Breast epithelium (tissue), 4 donors: ENCODE data around the gene SLC12A5. TPM values are rescaled to one million over a fixed set of nuclear protein-coding genes. Genes with fewer than 3 reads are reported as not detected.
A peak's percentile ranks its signal among the peaks of the same experiment; 100 is the strongest.

Experiments used
- DNase-seq, 2 donors: peaks; one replicate each; pipeline ENCODE4 v3.0.0-alpha.2; 2019; ENCODE audit warnings: low spot score in 2 of 2
- H3K27ac ChIP-seq, 2 donors: fragments of 200-600 bp; sonication (generic) in 1 of 2; one replicate each; pipeline ENCODE4 v1.5.1; 2016 to 2019; ENCODE audit warnings: mild to moderate bottlenecking in 1 of 2
- H3K27me3 ChIP-seq, 2 donors: fragments of 200-600 bp; sonication (generic) in 1 of 2; one replicate each; pipeline versions ENCODE4 v1.5.1 to v1.6.0; 2017 to 2019; ENCODE audit warnings: control low read depth in 1 of 2, mild to moderate bottlenecking in 1 of 2
- H3K36me3 ChIP-seq: fragments of 200-600 bp; one replicate; pipeline ENCODE4 v1.5.1; 2019
- H3K4me1 ChIP-seq, 2 donors: fragments of 200-600 bp; sonication (generic); one replicate each; pipeline ENCODE4 v1.5.1; 2016 to 2019; ENCODE audit warnings: control low read depth in 1 of 2
- H3K4me3 ChIP-seq, 3 donors: fragments of 200-600 bp; sonication (generic); 1 replicate in 2 of 3; 2 replicates in 1 of 3; pipeline ENCODE4 v1.5.1; 2016 to 2019; ENCODE audit warnings: mild to moderate bottlenecking in 3 of 3, moderate library complexity in 2 of 3
- H3K9me3 ChIP-seq, 2 donors: fragments of 200-600 bp; sonication (generic) in 1 of 2; one replicate each; pipeline ENCODE4 v1.5.1; 2016 to 2019; ENCODE audit warnings: control low read depth in 1 of 2
- CTCF ChIP-seq, 3 donors: fragments of 450-650 bp; IDR thresholded peaks; one replicate each; pipeline ENCODE4 v1.5.1; 2016 to 2017; ENCODE audit warnings: antibody characterized with exemption in 3 of 3, mild to moderate bottlenecking in 3 of 3, moderate library complexity in 3 of 3
- POLR2A ChIP-seq: fragments of 450-650 bp; IDR thresholded peaks from one replicate; pipeline ENCODE4 v1.6.1; 2016; ENCODE audit warnings: antibody characterized with exemption, mild to moderate bottlenecking, moderate library complexity
- POLR2AphosphoS5 ChIP-seq, 3 donors: sonication (generic); formaldehyde crosslinking; IDR thresholded peaks; one replicate each; pipeline ENCODE4 v1.6.1; 2017; ENCODE audit warnings: antibody characterized with exemption in 3 of 3
- intact Hi-C: fragments of 100-400 bp; cut with DNase I; formaldehyde crosslinking; loops from one replicate; pipeline ENCODE4 v1.15.1; 2023; ENCODE audit warnings: low total_unique reads
- total RNA-seq, 3 donors: library from RNA; depleted of rRNA; stranded (reverse); fragments of >200 nt; gene quantifications; one replicate each; pipeline ENCODE4 v1.1.0, GENCODE V29; 2016

The SLC12A5 gene
- total RNA-seq, 3 donors from 2014 or later: 0.33 TPM; not detected in 2

GRCh38 chr20:46054606-46055005 lies 25.6 kb downstream of the SLC12A5 start:
- no peak for TF ChIP-seq CTCF (IDR thresholded peaks at IDR 0.05)
- TF ChIP-seq POLR2AphosphoS5 (IDR thresholded peaks at IDR 0.05): no peak
- no peak for TF ChIP-seq POLR2A
- no peak overlapping the region for H3K27ac ChIP-seq
- peaks cover 0 to 8% of the 10 kb centered on the region in 2 donors for H3K4me1 ChIP-seq
- H3K9me3 ChIP-seq: no peaks in the 10 kb centered on the region
- no peak for DNase-seq
- no peaks in the 10 kb centered on the region for H3K36me3 ChIP-seq
- peaks cover 0 to 4% of the 10 kb centered on the region in 2 donors for H3K27me3 ChIP-seq
- H3K4me3 ChIP-seq: no peak overlapping the region
- intact Hi-C loops: no loop called here

- no peak for DNase-seq
- H3K36me3 ChIP-seq: no peaks in the 10 kb centered on the region
- no peaks in the 10 kb centered on the region for H3K9me3 ChIP-seq
- intact Hi-C loops: no loop called here
- H3K27ac ChIP-seq: no peak overlapping the region
- TF ChIP-seq POLR2A (no peak), CTCF (IDR thresholded peaks at IDR 0.05) (no peak), POLR2AphosphoS5 (IDR thresholded peaks at IDR 0.05) (no peak)
- H3K4me1 ChIP-seq: peaks cover 0 to 8% of the 10 kb centered on the region in 2 donors
- H3K4me3 ChIP-seq: no peak overlapping the region
- peaks cover 0 to 4% of the 10 kb centered on the region in 2 donors for H3K27me3 ChIP-seq
Measured at GRCh38 chr20:46055269-46055668, 26.3 kb downstream of the SLC12A5 start.

- H3K4me1 ChIP-seq: peaks cover 0 to 8% of the 10 kb centered on the region in 2 donors
- no peak for DNase-seq
- intact Hi-C loops: no loop called here
- H3K36me3 ChIP-seq: peaks cover 4% of the 10 kb centered on the region
- H3K27me3 ChIP-seq: peaks cover 0 to 3% of the 10 kb centered on the region in 2 donors
- H3K4me3 ChIP-seq: no peak overlapping the region
- TF ChIP-seq POLR2A (no peak), POLR2AphosphoS5 (IDR thresholded peaks at IDR 0.05) (no peak), CTCF (IDR thresholded peaks at IDR 0.05) (no peak)
- H3K9me3 ChIP-seq: no peaks in the 10 kb centered on the region
- no peak overlapping the region for H3K27ac ChIP-seq
Measured at GRCh38 chr20:46056027-46056833, 27.2 kb downstream of the SLC12A5 start.

GRCh38 chr20:46056970-46057855 lies 28.2 kb downstream of the SLC12A5 start:
- Histone ChIP-seq H3K4me1 (peaks cover 0 to 8% of the 10 kb centered on the region in 2 donors), H3K4me3 (peak overlapping the region in 2 of 3 donors; percentile 36 to 52), H3K36me3 (peaks cover 5% of the 10 kb centered on the region), H3K9me3 (no peaks in the 10 kb centered on the region), H3K27ac (no peak overlapping the region), H3K27me3 (no peaks in the 10 kb centered on the region)
- DNase-seq: no peak
- intact Hi-C loops: no loop called here
- TF ChIP-seq POLR2A: no peak
- TF ChIP-seq CTCF (IDR thresholded peaks at IDR 0.05): no peak
- no peak for TF ChIP-seq POLR2AphosphoS5 (IDR thresholded peaks at IDR 0.05)
